Hindlimb muscle (tissue), 1 donor: ENCODE measurements around the gene DOCK9. TPM values are rescaled to one million over a fixed set of nuclear protein-coding genes. Genes with fewer than 3 reads are reported as not detected.

ENCODE experiments used
- DNase-seq: peaks from one replicate; pipeline ENCODE4 v3.0.0-alpha.2; 2013
- polyA plus RNA-seq: library from polyadenylated mRNA; unstranded; fragments of 120-200 nt; gene quantifications from one replicate; pipeline ENCODE4 v1.2.1, GENCODE V29; 2013; ENCODE audit not compliant: insufficient read length

DOCK9 gene
- polyA plus RNA-seq, 1 donor = 97.1 TPM

DNA sequence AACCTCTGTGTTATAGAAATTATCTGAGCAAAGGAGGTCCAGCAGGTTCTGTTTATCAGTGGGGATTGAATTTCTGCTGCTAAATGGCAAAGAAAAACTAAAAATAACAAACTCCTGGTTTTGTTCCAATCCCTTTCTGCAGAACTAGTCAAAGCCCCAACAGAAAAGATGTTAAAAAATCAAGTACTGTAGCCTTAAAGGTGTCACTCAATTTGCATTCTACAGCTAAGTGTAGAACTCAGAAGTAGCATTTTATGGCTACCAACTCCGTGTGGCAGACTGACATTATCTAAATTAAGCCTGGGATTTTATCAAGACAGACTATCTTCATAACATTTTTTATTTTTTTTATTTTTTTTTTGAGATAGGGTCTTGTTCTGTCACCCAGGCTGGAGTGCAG lies 133.8 kb downstream of the DOCK9 start:
- no peak for DNase-seq

GRCh38 chr13:98843482-98843877 lies 134.4 kb downstream of the DOCK9 start:
- DNase-seq = no peak

DNA sequence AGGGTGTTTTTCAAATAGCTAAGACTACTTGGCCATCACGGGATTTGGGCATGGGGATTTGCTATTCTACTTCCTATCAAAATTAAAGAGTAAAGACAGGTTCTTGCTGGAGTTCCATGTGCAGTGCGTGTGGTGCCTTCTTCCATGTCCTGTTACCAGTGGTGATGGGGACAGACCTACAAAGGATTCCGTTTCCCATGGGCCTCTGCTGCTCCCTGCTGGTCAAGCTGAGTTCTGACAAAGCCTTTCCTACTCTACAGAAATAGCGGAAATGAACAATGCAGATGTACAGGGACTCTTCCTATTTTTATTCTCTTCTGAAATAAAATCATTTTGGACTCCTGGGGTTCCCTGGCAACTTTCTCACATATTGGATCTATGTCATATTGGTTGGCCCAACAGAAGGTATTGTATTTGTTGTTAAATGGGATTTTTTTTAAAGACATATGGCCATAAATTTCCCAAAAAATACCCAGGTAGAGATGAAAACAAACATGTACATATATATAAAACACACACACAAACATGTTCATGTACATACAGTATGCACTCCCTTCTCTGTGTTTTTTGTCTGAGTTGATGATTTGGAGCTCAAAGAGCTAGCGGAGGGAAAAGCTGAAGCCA lies 134.9 kb downstream of the DOCK9 start:
- DNase-seq = peak; percentile 78

GRCh38 chr13:98842070-98842469 lies 135.8 kb downstream of the DOCK9 start:
- no peak for DNase-seq

- peak; percentile 43 for DNase-seq
These were observed 137.8 kb downstream of the DOCK9 start for GRCh38 chr13:98839856-98840769.

DNA sequence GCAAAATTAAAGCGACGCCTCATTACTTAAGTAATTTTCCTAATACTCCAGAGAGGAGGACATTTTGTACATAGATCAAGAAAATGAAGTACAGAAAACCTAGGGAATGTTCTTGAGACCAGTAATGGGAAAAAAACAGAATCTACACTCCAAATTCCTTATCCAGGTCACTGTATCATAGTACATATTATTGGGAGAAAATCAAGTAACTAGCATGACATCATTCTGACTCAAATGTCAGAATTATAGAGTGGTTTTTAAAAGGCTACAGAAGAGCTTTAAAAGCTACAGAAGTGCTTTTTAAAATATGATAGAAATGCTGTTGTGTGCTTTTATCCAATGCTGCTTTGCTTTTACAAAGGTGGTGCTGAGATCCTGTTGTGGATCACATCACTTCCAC lies 139.1 kb downstream of the DOCK9 start:
- DNase-seq = no peak

- no peak for DNase-seq
These were observed 140.0 kb downstream of the DOCK9 start for GRCh38 chr13:98837896-98838295.

DNA sequence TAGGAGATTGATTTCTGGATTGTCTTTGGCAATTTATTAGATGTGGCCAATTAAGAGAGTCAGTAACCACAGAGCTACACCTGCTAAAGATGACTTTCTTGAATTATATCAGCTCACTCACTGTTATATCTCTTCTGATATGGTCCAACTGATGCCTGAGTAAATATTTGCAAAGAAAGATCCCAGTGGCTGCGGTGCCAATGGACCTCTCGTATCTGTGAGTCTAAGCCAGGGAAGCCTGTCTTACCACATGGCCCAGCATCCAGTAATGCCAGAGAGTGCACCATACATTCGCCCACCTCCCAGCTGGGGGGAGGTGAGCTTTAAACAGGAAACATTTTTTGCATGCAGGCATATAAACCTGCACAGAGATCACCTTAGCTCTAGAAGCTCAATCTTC lies 142.7 kb downstream of the DOCK9 start:
- no peak for DNase-seq

DNA sequence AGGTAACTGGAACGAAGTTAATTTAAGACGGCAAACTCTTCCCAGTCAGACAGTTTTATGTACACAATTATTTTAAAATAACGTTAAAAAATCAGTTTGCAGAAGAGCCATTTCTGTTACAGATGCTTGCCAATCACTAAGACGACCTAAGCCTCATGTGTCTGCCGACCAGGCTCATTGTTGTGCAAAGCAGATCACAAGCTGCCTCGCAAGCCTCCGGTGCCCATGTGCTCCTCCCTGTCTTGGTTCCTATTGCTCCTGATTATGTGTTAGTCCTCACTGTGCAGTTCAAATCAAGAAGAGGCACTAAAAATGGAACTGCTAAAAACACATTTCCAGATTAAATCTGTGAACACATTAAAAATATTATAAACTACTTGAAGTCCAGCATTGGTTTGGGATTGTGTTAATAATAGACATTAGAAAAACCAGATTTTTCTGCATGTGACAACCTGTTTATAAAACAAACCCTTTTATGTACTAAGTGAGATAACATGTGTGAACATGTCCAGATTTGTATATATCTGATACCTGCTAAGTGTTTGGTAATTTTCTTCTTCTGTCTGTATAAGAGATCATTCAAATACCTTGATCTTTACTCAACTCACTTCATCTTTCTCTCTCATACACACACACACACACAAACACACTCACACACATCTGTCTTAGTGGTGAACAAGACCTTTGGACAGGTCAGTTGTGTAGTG lies 143.5 kb downstream of the DOCK9 start:
- no peak for DNase-seq

DNA sequence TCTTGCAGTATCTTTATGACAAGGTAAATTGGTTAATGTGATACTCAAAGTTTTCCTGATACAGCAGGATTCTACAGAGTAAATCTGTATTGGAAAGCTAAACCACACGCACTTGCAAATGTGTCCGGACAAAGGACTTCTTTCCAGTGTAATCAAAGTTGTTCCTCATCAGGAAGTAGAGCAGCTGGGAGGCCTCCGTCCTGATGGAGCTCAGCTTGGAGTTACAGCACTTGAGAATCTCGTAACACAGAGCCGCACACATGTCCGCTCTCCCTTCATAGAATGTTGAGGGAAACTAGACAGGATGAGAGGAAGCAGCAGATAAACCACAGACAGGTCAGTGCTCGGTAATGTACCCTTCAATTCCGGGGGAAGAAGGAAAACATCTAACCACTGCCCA lies 146.6 kb downstream of the DOCK9 start:
- DNase-seq = no peak

DNA sequence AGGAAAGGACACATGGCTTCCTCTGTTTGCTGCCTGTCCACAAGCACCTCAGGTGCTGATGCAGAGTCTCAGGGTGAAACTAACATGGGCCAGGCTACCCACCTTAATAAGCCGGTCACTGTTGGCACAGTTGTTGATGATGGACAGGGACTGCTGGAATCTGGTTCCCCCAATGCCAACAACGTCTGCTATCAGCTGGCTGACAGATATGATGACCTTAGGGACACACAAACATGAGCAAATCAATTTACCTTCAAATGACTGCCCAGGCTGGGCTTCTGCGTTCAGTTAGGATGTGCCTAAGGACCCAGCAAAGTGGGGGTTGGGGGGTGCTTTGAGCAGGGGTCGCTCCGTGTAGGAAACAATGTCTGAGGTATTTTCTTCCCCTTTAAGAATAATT lies 148.3 kb downstream of the DOCK9 start:
- no peak for DNase-seq

- no peak for DNase-seq
These were observed 149.2 kb downstream of the DOCK9 start for GRCh38 chr13:98828614-98829013.

DNA sequence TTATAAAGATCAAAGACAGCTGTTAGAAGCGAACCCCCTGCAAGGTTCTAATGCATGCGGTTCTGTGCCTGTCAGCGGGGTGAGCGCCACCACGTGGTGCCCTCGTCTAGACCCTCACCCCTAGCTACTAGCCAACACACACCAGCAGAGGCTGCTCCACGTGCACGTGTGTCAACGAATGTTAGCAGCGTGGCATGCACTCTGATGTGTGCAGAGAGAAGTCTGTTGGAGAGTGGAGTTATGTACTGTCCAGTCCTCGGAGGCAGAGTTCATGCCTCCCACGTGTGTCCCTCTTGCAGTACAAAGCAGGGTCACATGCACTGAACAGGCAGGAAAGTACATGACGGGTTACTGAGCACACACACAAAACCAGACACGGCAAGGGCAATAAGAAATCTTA lies 150.4 kb downstream of the DOCK9 start:
- no peak for DNase-seq

GRCh38 chr13:98826146-98826545 lies 151.7 kb downstream of the DOCK9 start:
- DNase-seq = no peak

- no peak for DNase-seq
These were observed 152.2 kb downstream of the DOCK9 start for GRCh38 chr13:98825659-98826058.

GRCh38 chr13:98824376-98825160 lies 153.3 kb downstream of the DOCK9 start:
- DNase-seq = no peak

- DNase-seq = no peak
These were observed 154.4 kb downstream of the DOCK9 start for GRCh38 chr13:98823442-98823841.

DNA sequence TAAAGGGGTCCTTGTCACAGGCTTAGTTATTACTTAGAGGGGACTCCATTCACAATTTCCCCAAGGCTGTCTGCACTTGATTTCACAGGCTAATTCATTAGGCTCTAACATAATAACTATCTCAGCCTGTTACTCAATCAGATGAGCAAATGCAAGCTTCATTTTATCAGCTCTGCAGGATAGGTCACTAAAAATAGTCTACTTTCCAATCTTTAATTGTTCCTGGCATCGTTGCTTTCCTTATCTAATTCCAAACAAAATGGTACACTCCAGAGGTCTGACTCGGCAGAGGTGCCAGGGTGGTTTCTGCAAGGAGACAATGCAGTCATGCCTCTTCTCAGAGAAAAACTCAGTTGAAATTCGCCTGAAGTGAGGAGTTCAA lies 155.6 kb downstream of the DOCK9 start:
- no peak for DNase-seq

- DNase-seq = peak; percentile 66
These were observed 156.3 kb downstream of the DOCK9 start for GRCh38 chr13:98821372-98822224.

- DNase-seq = no peak
These were observed 157.0 kb downstream of the DOCK9 start for GRCh38 chr13:98820744-98821371.

DNA sequence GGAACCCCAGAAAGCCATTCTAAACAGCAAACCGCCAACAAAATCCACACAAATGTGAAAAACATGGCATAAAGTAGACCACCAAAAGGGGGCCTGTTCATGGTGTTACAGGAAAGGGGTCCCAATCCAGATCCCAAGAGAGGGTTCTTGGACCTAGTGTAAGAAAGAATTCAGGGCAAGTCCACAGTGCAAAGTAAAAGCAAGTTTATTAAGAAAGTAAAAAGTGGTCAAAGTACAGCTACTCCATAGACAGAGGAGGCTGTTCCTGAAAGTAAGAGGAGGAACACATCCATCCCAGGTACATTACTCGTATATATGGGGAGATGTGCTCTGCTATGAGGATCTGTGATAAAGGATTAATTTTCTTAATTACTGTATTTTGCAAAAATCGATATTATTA lies 157.6 kb downstream of the DOCK9 start:
- no peak for DNase-seq
